ENCODE measurements around the gene DPP6. TPM values are rescaled to one million over a fixed set of nuclear protein-coding genes. Genes with fewer than 3 reads are reported as not detected.

Gene DPP6
- total RNA-seq, 1 experiment from 2014 or later = not detected

DNA sequence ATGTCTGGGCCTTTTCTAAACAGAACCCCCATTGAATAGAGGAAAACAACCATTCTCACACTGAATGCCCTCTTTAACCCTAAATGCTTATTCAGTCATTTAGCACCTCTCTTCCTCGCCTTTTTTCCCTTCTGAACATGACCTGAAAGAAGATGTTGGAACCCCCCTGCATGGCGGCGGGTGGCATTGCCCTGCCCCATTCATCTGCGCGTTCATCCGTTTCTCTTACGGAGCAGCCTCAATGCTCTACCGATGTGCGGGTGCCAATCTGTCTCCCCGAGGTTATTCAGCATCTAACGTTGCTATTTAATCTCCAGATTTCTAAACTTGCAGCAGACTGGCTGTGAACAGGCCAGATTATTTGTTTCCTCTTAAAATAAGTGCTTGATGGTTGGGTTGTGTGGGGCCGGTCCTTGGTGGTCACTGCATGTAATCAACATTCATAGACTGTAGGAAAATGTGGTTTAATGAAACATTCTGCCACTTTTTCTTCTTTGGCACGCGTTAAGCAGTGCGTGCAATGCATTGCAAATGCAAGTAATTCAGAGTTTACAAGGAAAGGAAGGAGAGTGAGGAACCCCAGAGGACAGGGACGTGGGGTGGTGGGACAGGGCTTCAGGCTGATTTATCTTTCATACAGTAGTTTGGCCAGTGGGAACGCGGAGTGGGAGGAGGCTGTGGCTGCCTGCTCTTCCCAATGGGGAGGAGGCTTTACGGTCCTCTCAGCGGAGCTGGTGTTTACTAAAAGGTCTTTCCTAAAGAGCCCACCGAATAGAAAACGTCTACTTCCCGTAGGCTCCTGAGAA, 286.7 kb downstream of the DPP6 start:
- Histone ChIP-seq H3K4me3 (ENCODE audit: low read depth in 2 of 2, low read length in 2 of 2) (no peak overlapping the region), H3K27ac (ENCODE audit: low read length) (no peak overlapping the region), H3K9me3 (ENCODE audit: control insufficient read depth, insufficient read depth, low read depth, low read length) (no peaks in the 10 kb centered on the region), H3K36me3 (ENCODE audit: control insufficient read depth, insufficient read depth, low read length) (no peaks in the 10 kb centered on the region), H3K4me1 (ENCODE audit: control insufficient read depth, insufficient read depth, low read length) (no peaks in the 10 kb centered on the region), H3K27me3 (ENCODE audit: control insufficient read depth, insufficient read depth, low read length) (no peaks in the 10 kb centered on the region; the same call in 1 of the 2 replicates)
- CTCF ChIA-PET = no interaction called here
- intact Hi-C loops (cut with micrococcal nuclease; ENCODE audit: unreplicated experiment) = no loop called here
- POLR2A ChIA-PET = no interaction called here
- no TSS peak for BruUV-seq (replicated peaks)
- in situ Hi-C loops (cut with HindIII; ENCODE audit: low pct_unique_long_range_greater_than_20kb, low sequenced_read_pairs) = no loop called here
- no peak for DNase-seq (ENCODE audit: low read depth, low spot score)
- ATAC-seq = no peak
- TF ChIP-seq POLR2AphosphoS5 (IDR thresholded peaks at IDR 0.05; ENCODE audit: low read depth, low read length) (no peak), TCF7L2 (IDR thresholded peaks at IDR 0.05; ENCODE audit: low read depth, low read length) (no peak), SIN3A (IDR thresholded peaks at IDR 0.05; ENCODE audit: borderline replicate concordance, insufficient read depth, low read depth, low read length) (no peak)
- TF ChIP-seq, protein P1, sequence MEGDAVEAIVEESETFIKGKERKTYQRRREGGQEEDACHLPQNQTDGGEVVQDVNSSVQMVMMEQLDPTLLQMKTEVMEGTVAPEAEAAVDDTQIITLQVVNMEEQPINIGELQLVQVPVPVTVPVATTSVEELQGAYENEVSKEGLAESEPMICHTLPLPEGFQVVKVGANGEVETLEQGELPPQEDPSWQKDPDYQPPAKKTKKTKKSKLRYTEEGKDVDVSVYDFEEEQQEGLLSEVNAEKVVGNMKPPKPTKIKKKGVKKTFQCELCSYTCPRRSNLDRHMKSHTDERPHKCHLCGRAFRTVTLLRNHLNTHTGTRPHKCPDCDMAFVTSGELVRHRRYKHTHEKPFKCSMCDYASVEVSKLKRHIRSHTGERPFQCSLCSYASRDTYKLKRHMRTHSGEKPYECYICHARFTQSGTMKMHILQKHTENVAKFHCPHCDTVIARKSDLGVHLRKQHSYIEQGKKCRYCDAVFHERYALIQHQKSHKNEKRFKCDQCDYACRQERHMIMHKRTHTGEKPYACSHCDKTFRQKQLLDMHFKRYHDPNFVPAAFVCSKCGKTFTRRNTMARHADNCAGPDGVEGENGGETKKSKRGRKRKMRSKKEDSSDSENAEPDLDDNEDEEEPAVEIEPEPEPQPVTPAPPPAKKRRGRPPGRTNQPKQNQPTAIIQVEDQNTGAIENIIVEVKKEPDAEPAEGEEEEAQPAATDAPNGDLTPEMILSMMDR (IDR thresholded peaks at IDR 0.05) = no peak
- TF ChIP-seq, protein P2, sequence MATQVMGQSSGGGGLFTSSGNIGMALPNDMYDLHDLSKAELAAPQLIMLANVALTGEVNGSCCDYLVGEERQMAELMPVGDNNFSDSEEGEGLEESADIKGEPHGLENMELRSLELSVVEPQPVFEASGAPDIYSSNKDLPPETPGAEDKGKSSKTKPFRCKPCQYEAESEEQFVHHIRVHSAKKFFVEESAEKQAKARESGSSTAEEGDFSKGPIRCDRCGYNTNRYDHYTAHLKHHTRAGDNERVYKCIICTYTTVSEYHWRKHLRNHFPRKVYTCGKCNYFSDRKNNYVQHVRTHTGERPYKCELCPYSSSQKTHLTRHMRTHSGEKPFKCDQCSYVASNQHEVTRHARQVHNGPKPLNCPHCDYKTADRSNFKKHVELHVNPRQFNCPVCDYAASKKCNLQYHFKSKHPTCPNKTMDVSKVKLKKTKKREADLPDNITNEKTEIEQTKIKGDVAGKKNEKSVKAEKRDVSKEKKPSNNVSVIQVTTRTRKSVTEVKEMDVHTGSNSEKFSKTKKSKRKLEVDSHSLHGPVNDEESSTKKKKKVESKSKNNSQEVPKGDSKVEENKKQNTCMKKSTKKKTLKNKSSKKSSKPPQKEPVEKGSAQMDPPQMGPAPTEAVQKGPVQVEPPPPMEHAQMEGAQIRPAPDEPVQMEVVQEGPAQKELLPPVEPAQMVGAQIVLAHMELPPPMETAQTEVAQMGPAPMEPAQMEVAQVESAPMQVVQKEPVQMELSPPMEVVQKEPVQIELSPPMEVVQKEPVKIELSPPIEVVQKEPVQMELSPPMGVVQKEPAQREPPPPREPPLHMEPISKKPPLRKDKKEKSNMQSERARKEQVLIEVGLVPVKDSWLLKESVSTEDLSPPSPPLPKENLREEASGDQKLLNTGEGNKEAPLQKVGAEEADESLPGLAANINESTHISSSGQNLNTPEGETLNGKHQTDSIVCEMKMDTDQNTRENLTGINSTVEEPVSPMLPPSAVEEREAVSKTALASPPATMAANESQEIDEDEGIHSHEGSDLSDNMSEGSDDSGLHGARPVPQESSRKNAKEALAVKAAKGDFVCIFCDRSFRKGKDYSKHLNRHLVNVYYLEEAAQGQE (IDR thresholded peaks at IDR 0.05; ENCODE audit: insufficient read depth in 1 of 2, low read depth in 2 of 2, low read length in 1 of 2) = no peak

DNA sequence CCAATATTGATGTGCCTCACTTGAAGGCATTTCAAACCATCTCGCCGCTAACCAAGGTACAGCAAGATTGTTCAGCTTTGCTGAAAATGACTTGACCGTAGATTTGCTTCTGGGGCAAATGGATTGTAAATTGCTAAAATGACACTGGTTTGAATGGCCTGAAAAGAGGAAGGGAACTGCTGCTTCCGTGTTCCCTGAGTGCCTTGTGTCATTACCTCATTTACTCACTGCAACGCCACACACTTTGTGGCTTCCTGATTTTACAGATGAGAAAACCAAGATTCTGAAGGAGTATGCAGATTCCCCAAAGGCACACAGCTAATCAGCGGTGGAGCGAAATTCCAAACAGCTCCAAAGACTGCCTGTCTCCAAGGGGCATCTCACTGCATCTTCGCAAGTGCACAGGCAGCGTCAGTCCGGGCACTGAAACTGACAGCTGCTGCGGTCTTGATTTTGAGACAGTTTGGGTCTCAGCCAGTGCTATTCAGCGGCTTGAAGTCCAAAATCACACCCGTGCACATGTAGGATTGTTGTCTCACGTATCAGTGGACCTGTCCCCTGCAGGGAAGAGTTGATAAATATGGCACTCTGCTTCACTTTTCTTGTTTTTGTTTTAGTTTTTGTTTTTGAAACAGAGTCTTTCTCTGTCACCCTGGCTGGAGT, 290.9 kb downstream of the DPP6 start:
- Histone ChIP-seq H3K4me1 (ENCODE audit: control insufficient read depth, insufficient read depth, low read length) (no peaks in the 10 kb centered on the region), H3K27me3 (ENCODE audit: control insufficient read depth, insufficient read depth, low read length) (no peaks in the 10 kb centered on the region), H3K27ac (ENCODE audit: low read length) (no peak overlapping the region), H3K9me3 (ENCODE audit: control insufficient read depth, insufficient read depth, low read depth, low read length) (no peaks in the 10 kb centered on the region), H3K4me3 (ENCODE audit: low read depth in 2 of 2, low read length in 2 of 2) (no peak overlapping the region), H3K36me3 (ENCODE audit: control insufficient read depth, insufficient read depth, low read length) (no peaks in the 10 kb centered on the region)
- ATAC-seq = no peak
- ChIA-PET CTCF (no interaction called here), POLR2A (no interaction called here)
- in situ Hi-C loops (cut with HindIII; ENCODE audit: low pct_unique_long_range_greater_than_20kb, low sequenced_read_pairs) = no loop called here
- TF ChIP-seq SIN3A (IDR thresholded peaks at IDR 0.05; ENCODE audit: borderline replicate concordance, insufficient read depth, low read depth, low read length) = no peak
- no peak for TF ChIP-seq POLR2AphosphoS5 (IDR thresholded peaks at IDR 0.05; ENCODE audit: low read depth, low read length)
- TF ChIP-seq, protein P1 (IDR thresholded peaks at IDR 0.05) = no peak
- TF ChIP-seq, protein P2 (IDR thresholded peaks at IDR 0.05; ENCODE audit: insufficient read depth in 1 of 2, low read depth in 2 of 2, low read length in 1 of 2) = no peak
- no peak for TF ChIP-seq TCF7L2 (IDR thresholded peaks at IDR 0.05; ENCODE audit: low read depth, low read length)
- DNase-seq (ENCODE audit: low read depth, low spot score) = no peak
- intact Hi-C loops (cut with micrococcal nuclease; ENCODE audit: unreplicated experiment) = no loop called here
- no TSS peak for BruUV-seq (replicated peaks)

All from Panc1 (cell line).